HG03045 (cell line): ENCODE data around the gene USP15.
"Not testable (repeated sequence)": the region's sequence is repeated elsewhere in the genome, so short reads cannot be mapped to it uniquely, and the experiment has no call there.

Source experiments
- ATAC-seq: cut with Tn5 transposase; IDR thresholded peaks from one replicate; pipeline ENCODE4 v1.9.1; 2021; ENCODE audit warnings: mild to moderate bottlenecking, moderate library complexity; ENCODE audit not compliant: unreplicated experiment

Gene USP15

GRCh38 chr12:62436164-62436503 lies 175.9 kb downstream of the USP15 start:
- ATAC-seq = peak; percentile 38

GRCh38 chr12:62438098-62438692 lies 178.0 kb downstream of the USP15 start:
- no peak for ATAC-seq

GRCh38 chr12:62446754-62447452 lies 186.7 kb downstream of the USP15 start:
- ATAC-seq = no peak

- ATAC-seq = no peak
Measured at GRCh38 chr12:62448436-62448835, 188.2 kb downstream of the USP15 start.

- ATAC-seq = not testable (repeated sequence)
Measured at GRCh38 chr12:62455429-62455828, 195.2 kb downstream of the USP15 start.

GRCh38 chr12:62458626-62459025 lies 198.4 kb downstream of the USP15 start:
- ATAC-seq = no peak

- no peak for ATAC-seq
Measured at GRCh38 chr12:62459976-62460375, 199.8 kb downstream of the USP15 start.

GRCh38 chr12:62461171-62461837 lies 201.1 kb downstream of the USP15 start:
- not testable (repeated sequence) for ATAC-seq

- not testable (repeated sequence) for ATAC-seq
Measured at GRCh38 chr12:62463252-62463651, 203.0 kb downstream of the USP15 start.
